Cardiac muscle cell (in vitro differentiated cells and primary cell): ENCODE measurements around the gene KCNQ5. TPM values are rescaled to one million over a fixed set of nuclear protein-coding genes. Genes with fewer than 3 reads are reported as not detected.

Source experiments
- DNase-seq, 2 donors: peaks; one replicate each; pipeline versions ENCODE4 v3.0.0 to v3.0.0-alpha.2; 2010 to 2017; ENCODE audit warnings: low read depth in 1 of 2, low spot score in 1 of 2
- H3K27ac ChIP-seq: fragments of 200-600 bp; sonication (generic); 2 replicates; pipeline ENCODE4 v1.5.1; 2016
- H3K27me3 ChIP-seq: fragments of 200-600 bp; sonication (generic); 2 replicates; pipeline ENCODE4 v1.6.0; 2016; ENCODE audit warnings: control low read depth
- H3K36me3 ChIP-seq: fragments of 200-600 bp; sonication (generic); 2 replicates; pipeline ENCODE4 v1.5.1; 2016; ENCODE audit warnings: control low read depth
- H3K4me1 ChIP-seq: fragments of 200-600 bp; sonication (generic); 2 replicates; pipeline ENCODE4 v1.8.1; 2017; ENCODE audit warnings: low read depth, mild to moderate bottlenecking, mixed run types
- H3K4me3 ChIP-seq: fragments of 200-600 bp; sonication (generic); 2 replicates; pipeline ENCODE4 v1.5.1; 2016; ENCODE audit warnings: mild to moderate bottlenecking
- H3K9me3 ChIP-seq: fragments of 200-600 bp; sonication (generic); 2 replicates; pipeline ENCODE4 v1.5.1; 2017; ENCODE audit warnings: low read depth, mild to moderate bottlenecking, control low read depth
- polyA plus RNA-seq: library from polyadenylated mRNA; unstranded; fragments of >200 nt; fragmentation: Nextera tagmentation; extraction: Ambion mirVana; gene quantifications from 2 replicates; pipeline ENCODE4 v1.2.1, GENCODE V29; 2016
- total RNA-seq: library from RNA; depleted of rRNA; stranded (reverse); fragments of >200 nt; gene quantifications from 2 replicates; pipeline ENCODE4 v1.2.3, GENCODE V29; 2016
- TF ChIP-seq, protein P1 (sequence below): IDR thresholded peaks from 2 replicates; pipeline ENCODE4 v1.5.1; 2012; ENCODE audit warnings: low read depth, mild to moderate bottlenecking, low read length

KCNQ5 gene
- total and polyA plus RNA-seq, 2 experiments from 2014 or later: 31.4 to 45.4 TPM

GRCh38 chr6:73083886-73084285 is 462.0 kb downstream of the KCNQ5 start:
- no peak for DNase-seq
- peaks cover 5% of the 10 kb centered on the region for H3K36me3 ChIP-seq

GRCh38 chr6:73085443-73085871 is 463.6 kb downstream of the KCNQ5 start:
- peak; percentile 9 to 17 for DNase-seq
- Histone ChIP-seq H3K27me3 (no peaks in the 10 kb centered on the region), H3K27ac (peak overlapping the region; percentile 30), H3K9me3 (no peaks in the 10 kb centered on the region), H3K36me3 (peaks cover 6% of the 10 kb centered on the region), H3K4me3 (no peak overlapping the region), H3K4me1 (peaks cover 13% of the 10 kb centered on the region)
- TF ChIP-seq, protein P1, sequence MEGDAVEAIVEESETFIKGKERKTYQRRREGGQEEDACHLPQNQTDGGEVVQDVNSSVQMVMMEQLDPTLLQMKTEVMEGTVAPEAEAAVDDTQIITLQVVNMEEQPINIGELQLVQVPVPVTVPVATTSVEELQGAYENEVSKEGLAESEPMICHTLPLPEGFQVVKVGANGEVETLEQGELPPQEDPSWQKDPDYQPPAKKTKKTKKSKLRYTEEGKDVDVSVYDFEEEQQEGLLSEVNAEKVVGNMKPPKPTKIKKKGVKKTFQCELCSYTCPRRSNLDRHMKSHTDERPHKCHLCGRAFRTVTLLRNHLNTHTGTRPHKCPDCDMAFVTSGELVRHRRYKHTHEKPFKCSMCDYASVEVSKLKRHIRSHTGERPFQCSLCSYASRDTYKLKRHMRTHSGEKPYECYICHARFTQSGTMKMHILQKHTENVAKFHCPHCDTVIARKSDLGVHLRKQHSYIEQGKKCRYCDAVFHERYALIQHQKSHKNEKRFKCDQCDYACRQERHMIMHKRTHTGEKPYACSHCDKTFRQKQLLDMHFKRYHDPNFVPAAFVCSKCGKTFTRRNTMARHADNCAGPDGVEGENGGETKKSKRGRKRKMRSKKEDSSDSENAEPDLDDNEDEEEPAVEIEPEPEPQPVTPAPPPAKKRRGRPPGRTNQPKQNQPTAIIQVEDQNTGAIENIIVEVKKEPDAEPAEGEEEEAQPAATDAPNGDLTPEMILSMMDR: no peak

More at GRCh38 chr6:73083886-73084285, 462.0 kb downstream of the KCNQ5 start:
- Histone ChIP-seq H3K4me3 (no peak overlapping the region), H3K27ac (no peak overlapping the region), H3K4me1 (peaks cover 13% of the 10 kb centered on the region), H3K27me3 (no peaks in the 10 kb centered on the region), H3K9me3 (no peaks in the 10 kb centered on the region)
- TF ChIP-seq, protein P1: no peak

DNA sequence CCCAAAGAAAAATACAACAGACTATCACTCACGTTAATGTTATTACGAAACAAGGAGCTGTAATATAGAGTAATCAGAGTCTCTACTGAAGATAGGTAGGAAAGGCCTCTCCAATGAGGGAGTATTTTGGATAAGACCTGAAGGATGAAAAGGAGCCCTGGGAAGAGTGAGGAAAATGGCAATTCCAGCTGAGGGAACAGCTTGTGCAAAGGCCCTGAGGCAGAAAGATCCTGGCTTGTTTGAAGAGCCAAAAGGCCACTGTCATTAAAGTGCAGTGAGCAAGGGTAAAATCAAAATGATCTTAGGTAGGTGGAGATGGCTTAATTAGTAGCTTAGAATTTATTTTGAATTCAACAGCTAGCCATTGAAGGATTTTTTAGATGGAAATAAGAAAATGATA is 464.9 kb downstream of the KCNQ5 start:
- TF ChIP-seq, protein P1: no peak
- Histone ChIP-seq H3K4me3 (no peak overlapping the region), H3K4me1 (peaks cover 13% of the 10 kb centered on the region), H3K27ac (no peak overlapping the region), H3K9me3 (no peaks in the 10 kb centered on the region), H3K27me3 (no peaks in the 10 kb centered on the region), H3K36me3 (peaks cover 6% of the 10 kb centered on the region)
- no peak for DNase-seq

DNA sequence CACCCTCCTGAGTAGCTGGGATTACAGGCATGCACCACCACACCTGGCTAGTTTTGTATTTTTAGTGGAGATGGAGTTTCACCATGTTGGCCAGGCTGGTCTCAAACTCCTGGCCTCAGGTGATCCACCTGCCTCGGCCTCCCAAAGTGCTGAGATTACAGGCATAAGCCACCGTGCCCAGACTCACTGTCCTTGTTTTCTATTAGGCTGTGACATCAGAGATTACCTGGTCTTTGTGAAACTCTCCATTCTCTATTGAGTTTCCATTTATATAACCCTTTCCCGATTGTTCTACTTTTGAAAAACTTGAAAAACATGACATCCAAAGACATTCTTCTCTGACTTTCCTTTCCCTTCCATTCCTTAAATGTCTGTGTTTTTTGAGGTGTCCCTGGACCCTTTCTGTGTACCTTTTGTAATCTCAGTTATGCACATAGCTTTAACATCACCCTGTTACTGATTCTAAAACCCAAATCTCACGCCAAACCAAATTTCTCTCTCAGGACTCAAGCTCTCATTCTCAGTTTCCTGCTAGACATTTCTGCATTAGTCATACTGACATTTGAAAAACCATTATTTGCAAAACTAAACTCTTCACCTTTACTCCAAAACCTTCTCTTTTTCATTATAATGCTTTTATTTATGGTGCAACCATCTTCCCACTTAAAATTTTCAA is 466.4 kb downstream of the KCNQ5 start:
- Histone ChIP-seq H3K4me1 (peaks cover 13% of the 10 kb centered on the region), H3K27me3 (no peaks in the 10 kb centered on the region), H3K36me3 (peaks cover 6% of the 10 kb centered on the region), H3K4me3 (no peak overlapping the region), H3K9me3 (no peaks in the 10 kb centered on the region), H3K27ac (no peak overlapping the region)
- no peak for DNase-seq
- TF ChIP-seq, protein P1: no peak

DNA sequence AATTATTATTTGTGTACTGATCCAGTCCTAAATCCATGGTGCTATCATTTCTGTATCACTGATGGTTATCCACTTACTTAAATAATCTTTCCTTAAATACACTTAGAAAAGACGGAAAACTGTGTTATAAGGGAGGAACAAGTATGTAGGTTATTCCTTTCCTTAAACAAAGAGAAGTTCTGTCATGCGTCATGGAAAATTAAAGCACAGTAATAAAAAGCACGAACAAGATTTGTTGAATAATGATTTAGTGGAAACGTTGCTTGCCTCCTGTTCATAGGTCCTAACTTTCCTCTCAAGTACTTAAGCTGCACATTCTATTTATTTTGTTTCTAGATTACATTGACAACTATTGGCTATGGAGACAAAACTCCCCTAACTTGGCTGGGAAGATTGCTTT is 483.1 kb downstream of the KCNQ5 start:
- Histone ChIP-seq H3K36me3 (no peaks in the 10 kb centered on the region), H3K27me3 (no peaks in the 10 kb centered on the region), H3K27ac (peak overlapping the region; percentile 78), H3K4me1 (peaks cover 14% of the 10 kb centered on the region), H3K9me3 (no peaks in the 10 kb centered on the region), H3K4me3 (no peak overlapping the region)
- DNase-seq: no peak
- TF ChIP-seq, protein P1: no peak
